DMS 273 (cell line): ENCODE measurements around the gene TASP1.
A peak's percentile ranks its signal among the peaks of the same experiment; 100 is the strongest.

ENCODE experiments used
- DNase-seq: peaks from one replicate; lab custom pipeline; 2025; ENCODE audit not compliant: unreplicated experiment; lab: John Stamatoyannopoulos, UW

The TASP1 gene

GRCh38 chr20:13447385-13448180 lies 191.1 kb downstream of the TASP1 start:
- DNase-seq: peak; percentile 42

GRCh38 chr20:13443690-13444089 lies 195.0 kb downstream of the TASP1 start:
- DNase-seq: no peak

- DNase-seq: no peak
Measured at GRCh38 chr20:13442986-13443385, 195.7 kb downstream of the TASP1 start.

- no peak for DNase-seq
Measured at GRCh38 chr20:13441388-13441787, 197.3 kb downstream of the TASP1 start.

GRCh38 chr20:13436530-13436929 lies 202.2 kb downstream of the TASP1 start:
- DNase-seq: no peak

GRCh38 chr20:13432126-13432525 lies 206.6 kb downstream of the TASP1 start:
- DNase-seq: no peak

DNA sequence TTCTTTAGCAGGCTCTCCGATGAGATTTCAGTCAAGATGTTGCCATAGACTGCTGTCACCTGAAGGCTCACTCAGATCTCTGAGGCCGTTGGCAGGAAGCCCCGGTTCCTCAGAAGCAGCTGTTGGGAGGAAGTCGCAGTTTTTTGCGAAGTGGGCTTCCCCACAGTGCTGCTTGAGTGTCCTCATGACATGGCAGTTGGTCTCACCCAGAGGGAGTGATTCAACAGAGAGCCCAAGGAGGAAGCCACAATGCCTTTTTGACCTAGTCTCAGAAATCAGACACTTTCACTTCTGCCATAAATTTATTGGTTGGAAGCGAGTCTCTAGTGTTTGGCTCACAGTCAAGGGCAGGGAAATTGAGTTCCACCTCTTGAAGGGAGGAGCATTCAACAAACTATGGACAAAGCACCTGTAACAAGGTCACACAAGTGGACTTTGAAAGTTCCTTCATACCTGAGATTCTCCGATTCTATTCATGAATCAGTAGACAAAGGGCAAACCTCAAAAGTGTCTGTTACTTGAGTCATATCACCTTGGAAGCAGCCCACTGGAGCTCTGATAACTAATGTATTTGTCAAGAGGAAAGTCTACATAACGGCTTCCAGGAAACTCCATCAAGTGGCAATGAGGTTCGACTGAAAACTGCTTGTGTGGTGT lies 208.3 kb downstream of the TASP1 start:
- no peak for DNase-seq

DNA sequence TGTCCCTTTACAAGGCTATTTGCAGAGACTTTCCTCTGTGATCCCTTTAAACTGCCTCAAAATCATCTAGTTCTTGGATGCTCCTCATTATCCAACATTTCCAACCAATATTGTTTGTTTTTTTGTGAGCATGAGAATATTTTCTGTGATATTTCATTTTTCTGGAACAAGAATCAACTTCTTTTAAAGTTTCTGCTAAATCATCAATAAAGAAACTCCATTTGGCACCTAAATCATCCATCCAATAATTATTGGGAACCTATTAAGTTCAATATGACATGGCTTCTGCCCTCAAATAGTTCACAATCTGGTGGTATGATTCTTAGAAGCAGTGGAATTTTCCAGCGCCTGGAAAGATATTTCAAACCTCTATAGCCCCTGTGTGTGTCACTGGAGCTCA lies 210.0 kb downstream of the TASP1 start:
- DNase-seq: no peak

DNA sequence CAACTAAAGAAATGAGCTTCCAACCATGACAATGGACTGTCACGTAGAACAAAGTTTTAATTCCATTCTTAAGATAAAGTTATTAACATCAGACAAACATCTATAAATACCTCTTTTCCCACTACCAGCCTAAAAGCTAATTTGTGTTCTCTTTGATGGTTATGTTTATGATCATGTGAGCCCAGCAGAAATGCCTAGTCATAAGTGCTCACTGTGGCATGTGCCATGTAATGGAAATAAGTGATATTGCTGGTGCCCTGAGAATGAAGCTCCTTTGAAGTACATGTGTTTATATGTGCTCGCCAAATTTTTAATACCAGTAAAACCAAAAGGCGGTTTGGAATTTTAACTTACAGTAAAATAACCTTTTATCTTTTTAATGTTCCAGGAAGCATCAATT lies 211.9 kb downstream of the TASP1 start:
- DNase-seq: no peak

GRCh38 chr20:13425381-13426135 lies 213.2 kb downstream of the TASP1 start:
- DNase-seq: no peak

DNA sequence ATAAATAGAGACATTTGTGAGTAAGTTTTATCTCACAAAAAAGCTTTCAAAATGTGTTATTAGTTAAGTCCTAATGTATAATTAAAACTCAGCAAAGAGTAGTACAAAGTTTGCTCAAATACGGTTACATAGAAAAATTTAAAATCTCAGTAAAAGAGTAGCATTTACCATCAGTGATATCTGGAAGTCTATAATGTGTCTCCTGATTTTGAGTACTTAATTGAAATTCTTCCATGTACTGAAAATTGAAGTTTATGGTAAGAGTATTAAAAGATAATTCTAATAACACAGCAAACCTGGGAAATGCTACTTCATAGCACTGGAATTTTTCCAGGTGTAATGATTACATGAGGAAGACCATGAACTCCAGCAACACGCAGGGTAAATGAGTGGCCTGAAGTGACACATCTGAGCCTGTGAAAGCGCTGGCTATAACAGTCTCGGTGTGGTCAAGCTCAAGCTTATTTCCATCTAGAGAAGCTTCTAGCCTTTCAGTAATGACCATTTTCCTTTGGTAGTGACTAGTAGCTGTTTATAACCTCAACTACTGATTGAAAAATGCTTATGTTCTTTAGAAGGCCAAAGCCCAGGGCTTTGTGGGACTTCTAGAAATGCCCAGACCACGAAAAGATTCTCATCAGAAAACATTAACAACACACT lies 214.4 kb downstream of the TASP1 start:
- no peak for DNase-seq

DNA sequence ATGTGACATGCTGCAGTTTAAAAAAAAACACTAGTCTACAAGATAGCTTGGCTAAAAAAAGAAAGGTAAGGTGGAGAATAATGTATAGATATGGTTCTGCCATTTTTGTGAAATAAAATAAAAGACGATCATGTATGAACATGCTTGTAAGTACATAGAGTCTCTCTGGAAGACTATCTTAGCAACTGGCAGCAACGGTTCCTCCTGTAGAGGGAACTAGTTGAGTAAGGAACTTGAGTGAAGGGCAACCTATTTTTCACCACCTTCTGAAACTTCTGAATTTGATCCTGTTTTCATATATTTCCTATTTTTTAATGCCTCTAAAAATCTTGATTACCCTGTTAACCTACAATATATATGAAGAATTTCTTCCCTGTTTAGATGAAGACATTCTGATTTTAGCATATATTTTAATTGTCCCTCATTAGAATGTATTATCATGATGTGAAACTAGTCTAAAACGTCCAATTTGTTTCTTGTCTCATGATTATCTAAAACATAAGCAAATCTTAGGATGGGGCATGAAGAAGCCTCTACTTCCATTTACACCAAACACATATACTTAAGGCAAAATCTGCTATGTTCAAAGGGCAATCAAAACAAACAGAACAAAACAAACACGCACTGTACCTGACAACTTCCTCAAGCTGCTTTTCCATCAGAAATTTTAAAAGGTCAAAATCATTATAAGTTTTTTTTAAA lies 215.1 kb downstream of the TASP1 start:
- DNase-seq: no peak

DNA sequence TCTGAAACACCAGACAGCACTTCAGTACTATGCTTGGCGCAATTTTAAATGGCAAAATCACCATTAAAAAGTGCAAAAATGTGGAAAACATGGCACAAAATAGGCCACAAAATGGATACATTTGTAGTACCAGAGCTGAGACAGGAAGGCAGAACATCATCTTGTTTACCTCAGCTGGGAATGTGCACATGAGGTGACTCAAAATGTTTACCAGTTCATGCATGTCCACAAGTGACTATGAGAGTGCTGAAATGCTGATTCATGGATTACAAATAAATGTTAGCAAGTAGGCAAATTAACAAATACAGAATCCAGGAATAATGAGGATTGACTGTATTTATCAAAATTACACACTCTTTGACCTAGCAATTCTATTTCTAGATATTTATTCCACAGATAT lies 216.1 kb downstream of the TASP1 start:
- no peak for DNase-seq

DNA sequence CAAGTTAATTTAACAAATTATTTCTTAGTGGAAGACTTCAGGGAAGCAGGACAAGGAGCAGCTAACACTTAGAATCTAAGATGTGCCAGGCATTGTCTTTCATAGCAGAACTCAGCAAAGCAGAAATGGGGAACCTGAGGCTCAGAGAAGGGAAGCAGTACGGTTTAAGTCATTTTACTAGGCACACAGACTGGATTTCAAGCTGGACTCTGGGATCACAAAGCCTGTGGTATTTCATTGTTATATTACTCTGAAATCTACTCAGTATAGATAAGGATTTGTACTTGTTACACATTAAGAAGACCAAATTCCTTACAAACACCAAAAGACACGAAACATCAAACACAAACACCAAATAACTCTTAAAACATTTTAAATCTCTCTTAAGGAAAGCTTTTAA lies 218.1 kb downstream of the TASP1 start:
- DNase-seq: no peak

GRCh38 chr20:13419477-13419876 lies 219.3 kb downstream of the TASP1 start:
- DNase-seq: no peak

- DNase-seq: no peak
Measured at GRCh38 chr20:13418263-13419229, 220.2 kb downstream of the TASP1 start.

GRCh38 chr20:13416531-13416930 lies 222.2 kb downstream of the TASP1 start:
- DNase-seq: no peak

GRCh38 chr20:13412806-13413445 lies 225.8 kb downstream of the TASP1 start:
- DNase-seq: no peak

DNA sequence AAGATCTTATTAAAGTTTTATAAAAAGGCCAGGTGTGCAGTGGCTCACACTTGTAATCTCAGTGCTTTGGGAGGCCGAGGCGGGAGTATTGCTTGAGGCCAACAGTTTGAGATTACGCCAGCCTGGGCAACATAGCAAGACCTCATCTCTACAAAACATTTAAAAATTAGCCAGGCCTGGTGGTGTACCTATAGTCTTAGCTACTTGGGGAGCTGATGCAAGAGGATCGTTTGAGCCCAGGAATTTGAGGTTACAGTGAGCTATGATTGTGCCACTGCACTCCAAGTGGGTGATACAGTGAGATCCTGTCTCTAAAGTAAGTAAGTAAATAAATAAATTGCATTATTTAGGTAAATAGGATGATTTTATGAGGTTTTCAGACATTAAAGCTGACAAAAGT lies 234.4 kb downstream of the TASP1 start:
- DNase-seq: no peak
